HG03521 (cell line): ENCODE measurements around the gene PTOV1.

Source experiments
- ATAC-seq: cut with Tn5 transposase; IDR thresholded peaks from one replicate; pipeline ENCODE4 v1.9.1; 2021; ENCODE audit warnings: mild to moderate bottlenecking, moderate library complexity; ENCODE audit not compliant: unreplicated experiment

Gene PTOV1

DNA sequence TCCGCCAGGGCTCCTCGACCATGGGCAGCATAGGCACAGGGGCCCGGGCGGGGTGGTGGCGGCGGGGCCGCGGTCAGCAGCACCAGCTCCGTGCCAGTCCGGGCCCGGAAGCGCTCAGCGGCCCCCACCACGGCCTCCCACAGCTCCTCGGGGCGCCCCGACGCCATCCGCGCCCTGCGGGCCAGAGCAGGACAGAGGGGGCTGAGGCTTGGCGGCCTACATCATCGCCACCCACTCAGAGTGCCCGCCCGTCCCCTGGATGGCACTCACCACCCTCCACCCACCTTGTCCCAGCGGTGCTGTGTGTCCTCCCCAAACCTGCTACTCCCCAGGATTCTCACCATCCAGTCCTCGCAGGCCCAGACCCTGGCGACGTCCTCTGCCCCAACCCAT lies 22.2 kb downstream of the PTOV1 start:
- no peak for ATAC-seq

DNA sequence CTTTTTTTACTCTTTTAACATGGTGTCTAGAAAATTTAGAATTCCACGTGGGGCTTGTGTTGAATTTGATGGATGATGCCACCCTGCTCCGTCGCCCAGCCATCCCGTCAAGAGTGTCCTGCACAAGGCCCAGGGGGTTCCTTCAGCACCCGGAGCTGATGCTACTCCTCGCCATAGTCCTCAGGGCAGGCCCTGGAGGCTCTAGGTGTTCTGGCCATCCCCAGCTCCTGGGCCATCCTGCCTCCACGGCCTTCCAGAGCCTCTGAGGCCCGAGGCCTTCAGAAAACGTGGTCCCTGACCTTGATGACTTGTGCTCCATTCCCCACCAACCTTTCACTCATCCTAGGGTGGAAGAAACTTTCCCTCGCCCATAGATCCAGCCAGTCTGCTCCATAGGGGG lies 22.9 kb downstream of the PTOV1 start:
- no peak for ATAC-seq

DNA sequence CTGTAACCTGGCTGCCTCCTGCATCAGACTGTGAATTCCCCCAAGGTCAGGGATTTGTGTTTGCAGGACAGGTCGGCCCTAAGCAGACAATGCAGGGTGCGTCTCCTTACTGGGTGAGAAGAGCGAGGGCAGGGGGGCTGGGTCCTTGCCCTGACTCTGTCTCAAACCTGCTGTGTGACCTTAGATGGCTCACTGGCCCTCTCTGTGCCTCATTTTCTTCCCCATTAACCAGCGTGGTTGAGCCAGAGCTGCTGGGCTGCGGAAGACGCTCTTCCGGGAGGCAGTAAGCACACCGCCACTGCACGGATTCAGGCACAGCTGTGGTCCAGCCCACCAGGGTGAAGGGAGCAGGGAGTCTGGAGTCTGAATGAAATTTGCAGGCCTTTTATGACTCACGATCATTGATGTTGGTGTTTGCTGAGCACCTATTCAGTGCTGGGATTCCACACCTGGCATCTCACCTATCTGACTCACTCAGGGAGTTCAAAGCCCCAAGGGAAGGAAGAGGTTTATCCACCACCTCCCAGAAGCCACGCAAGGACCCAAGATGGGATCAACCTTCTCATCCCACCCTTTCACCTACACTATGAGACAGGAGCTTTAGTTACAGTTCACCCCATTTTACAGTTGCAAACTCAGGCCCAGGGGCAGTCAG lies 23.7 kb downstream of the PTOV1 start:
- ATAC-seq = no peak

DNA sequence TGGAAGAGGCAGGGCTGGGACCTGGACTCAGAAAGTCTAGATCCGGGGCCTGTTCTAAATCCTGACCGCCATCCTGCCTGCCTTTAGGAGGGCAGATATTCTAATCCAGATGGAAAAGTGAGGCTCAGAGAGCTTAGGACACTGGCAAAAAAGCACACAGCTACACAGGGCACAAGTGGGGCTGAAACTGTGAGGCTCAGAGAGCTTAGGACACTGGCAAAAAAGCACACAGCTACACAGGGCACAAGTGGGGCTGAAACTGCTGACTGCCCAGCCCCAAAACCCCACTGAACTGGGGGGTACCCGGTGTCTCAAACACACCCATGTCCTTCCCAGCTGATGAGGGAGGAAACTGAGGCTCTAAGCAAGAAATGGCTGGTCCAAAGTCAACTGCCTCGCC lies 24.2 kb downstream of the PTOV1 start:
- no peak for ATAC-seq

DNA sequence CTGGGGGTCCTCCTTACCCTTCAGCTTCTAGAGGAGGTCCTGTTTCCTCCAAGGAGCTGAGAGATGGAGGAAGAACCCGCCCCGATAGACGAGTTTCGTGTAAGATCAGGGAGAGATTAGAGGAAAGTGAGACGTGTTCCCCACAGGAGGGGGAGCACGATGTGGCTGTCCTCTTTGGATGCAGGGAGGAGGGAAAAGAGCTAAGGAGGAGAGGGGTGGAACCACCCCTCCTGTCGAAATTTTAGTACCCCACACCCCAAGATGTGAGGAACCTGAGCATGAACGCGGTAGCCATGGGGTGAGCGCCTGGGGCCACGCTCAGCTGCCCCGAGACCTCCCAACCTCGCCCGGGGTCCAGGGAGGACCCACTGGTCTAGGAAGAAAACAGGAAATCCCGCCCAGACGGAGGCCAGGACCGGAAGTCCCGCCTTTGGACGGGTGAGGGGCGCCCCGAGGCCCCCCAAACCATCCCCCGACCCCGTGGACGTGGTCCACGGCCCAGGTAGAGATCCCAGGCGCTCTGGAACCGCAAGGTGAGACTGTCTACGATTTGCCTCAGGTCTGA lies 25.0 kb downstream of the PTOV1 start:
- no peak for ATAC-seq

DNA sequence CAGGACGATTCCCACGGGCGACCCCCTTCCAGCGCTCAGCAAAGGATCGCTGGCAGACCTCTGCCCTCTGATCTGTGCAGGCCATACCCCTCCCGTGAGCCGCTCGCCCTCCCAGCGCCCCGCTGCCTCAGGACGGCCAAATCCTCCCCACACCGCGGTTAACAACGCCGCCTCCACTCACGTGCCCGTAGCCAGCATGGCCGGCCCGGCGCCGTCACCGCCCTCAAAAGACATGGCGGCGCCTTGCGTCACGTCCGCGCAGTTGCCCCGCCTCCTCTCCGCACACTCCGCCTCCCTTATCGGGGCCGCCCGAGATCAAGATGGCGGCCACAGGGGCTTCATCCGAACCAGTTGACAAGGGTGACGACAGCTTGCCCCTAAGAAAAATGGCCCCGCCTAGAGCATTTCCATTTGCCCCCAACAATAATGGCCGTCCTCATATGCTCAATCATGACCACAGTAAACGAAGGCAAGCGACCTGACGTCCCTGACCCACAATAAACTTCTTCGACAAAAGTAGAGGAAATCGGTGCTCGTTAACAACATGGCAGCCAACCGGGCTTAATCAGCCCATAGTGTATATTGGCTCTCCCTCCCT lies 25.6 kb downstream of the PTOV1 start:
- ATAC-seq = peak; percentile 41

DNA sequence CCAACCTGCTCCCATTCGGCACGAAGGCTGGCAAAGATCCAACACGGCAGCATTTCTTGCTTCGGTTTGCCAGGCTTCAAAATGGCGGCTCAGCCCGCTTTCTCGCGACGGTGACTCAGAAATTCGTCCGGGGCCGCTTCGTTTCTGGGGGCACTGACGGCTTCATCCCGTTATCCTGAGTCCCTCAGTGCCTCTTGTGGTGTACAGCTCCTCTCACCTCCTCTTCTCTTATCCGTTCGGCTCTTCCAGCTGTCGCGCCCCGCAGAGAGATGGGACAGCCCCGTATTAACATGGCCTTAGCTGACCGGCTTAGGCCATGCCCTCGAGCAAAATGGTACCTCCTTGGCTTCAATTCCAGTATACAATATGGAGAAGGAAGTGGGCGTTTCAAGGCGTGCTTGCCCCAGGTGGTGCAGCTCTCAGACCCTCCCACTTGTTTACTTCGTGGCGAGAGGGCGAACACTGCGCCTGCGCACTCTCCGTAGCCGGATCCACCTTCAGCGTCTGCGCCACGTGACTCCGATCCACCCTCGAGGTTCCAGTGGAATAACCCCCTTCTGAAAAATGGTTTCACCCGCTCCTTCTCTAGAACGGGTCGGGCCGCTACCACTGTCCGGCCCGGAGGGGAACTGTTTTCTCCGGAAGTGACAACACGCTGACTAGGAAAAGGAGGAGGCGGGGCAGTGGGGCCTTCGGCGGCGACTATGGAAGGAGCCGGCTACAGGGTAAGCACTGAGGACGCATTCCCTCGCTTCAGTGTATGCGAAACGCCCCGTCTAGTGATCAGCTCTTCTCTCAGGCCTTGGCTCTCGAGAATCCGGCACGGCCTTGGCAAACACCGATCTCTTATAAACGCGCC lies 26.3 kb downstream of the PTOV1 start, which contains the start of the genes AKT1S1 and TBC1D17:
Gene AKT1S1, minus strand, starts transcription at position 336 of the 859 bp plus-strand sequence. CDS start 4,060 bp downstream, outside the sequence.
Gene TBC1D17, plus strand, starts transcription at position 683 of the 859 bp plus-strand sequence. Its CDS starts 22 bp downstream, at position 705.
- ATAC-seq = peak; percentile 52

DNA sequence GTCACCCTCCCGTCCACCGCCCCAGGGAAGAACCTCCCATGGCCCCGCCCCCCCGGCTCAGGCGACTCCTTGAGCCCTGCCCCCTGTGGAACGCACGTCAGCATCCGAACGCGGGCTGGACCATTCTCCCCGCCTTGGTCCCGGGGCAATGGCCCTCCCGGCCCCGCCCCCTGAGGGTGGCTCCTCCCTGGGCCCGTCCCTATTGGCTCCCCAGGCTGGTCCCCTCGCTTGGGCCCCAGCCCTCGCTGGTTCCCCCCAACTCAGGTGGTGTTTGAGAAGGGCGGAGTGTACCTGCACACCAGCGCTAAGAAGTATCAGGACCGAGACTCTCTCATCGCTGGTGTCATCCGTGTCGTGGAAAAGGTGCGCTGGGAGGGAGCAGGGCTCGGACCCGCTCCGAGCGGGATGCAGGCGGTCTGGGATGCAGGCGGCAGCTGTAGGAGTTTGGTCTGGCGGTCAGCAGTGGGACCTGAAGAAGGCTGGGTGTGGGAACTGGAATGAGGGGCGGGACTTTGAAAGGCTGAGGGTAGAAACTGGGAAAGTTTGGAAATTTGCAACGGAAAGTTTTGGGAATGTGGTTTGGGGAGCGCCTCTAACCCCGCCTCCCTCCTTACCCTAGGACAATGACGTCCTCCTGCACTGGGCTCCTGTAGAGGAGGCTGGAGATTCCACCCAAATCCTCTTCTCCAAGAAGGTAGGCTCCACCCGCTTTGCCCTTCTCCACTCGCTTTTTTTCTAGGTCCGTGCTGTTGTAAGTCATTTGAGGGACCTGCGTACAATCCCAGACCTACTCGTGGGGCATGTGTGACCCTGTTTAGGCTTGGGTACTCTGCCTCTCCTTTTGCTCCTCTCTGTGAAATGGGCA lies 27.2 kb downstream of the PTOV1 start:
- ATAC-seq = peak; percentile 46

DNA sequence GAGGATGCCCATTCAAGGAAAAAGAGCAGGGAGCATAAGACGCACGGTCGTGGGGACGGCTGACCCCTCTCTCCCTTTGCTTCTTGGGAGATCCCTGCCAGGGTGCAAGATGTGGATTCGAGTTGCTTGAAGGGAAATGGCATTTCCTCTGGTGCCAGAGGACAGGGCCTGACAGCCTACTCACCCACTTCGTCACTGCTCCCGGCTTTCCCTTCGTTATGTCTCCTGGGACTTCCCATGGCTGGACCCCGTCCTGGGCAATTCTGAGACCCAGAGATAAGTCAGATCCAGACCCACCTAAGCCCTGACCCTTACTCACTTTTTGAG lies 27.7 kb downstream of the PTOV1 start:
- ATAC-seq = no peak

DNA sequence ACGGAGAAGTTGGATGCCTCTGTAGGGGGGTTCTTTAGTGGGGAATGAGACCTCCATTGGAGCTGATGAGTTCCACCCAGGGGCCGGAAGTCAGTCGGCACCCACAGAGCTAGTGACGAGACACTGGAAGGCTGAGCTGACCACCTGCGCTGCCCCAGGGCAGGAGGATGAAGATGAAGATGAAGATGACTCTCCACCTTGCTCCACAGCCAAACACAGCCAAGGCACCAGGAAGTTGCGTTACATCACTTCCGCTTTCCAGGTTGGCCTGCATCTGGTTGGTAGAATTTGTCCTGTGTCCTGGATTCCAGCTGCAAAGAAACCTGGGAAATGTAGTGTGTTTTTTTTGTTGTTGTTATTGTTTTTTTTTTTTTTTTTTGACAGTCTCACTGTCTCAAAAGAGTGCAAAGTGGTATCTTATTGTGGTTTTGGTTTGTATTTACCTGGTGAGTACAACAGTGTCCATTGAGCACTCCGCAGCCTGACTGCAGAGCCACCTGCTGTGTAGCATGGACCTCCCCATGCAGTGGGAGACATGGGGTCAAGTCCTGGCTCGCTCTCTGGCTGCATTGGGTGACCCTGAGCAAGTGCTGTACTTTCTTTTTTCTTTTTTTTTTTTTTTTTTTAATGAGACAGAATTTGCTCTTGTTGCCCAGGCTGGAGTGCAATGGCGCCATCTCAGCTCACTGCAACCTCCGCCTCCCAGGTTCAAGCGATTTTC lies 28.4 kb downstream of the PTOV1 start:
- no peak for ATAC-seq

DNA sequence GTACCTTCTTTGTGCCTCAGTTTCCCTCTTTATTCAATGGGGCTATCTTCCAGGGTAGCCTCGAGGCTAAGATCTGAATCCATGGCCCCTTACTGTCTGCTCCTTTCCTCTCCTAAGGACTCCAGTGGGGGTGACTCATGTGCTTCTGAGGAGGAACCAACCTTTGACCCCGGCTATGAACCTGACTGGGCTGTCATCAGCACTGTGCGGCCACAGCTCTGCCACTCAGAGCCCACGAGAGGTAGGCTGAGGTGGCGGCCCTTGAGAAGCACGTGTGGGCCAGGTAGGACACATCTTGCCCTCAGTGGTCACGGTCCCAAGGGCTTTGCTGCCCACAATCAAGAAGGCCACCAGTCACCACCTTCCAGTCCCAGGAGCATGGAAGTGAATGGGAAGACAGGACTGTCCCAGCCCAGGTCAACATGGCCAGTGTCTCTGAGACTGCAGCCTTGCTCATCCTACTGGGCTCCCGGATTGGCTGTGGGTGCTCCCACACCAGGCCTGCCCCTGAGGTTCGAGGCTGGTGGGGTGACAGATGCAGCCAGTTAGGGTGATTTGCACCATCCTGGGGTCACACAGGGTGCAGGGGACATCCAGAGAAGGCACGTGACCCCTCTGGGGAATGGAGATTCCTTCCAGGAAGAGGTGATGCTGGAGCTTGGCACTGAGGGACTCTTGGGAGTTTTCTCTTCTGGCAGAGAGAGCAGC lies 29.4 kb downstream of the PTOV1 start:
- ATAC-seq = no peak

DNA sequence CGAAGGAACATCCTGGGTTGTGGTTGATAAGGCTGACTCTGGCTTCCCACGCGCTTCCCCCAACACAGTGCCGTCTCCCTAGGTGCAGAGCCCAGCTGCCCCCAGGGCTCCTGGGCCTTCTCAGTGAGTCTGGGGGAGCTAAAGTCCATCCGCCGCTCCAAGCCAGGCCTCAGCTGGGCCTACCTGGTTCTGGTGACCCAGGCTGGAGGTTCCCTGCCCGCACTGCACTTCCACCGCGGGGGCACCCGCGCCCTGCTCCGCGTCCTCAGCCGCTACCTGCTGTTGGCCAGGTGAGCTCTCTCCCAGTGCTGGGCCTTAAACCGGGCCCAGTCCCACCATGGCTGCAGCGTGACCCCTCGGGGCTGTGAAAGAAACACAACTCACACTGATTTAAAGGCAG lies 30.2 kb downstream of the PTOV1 start:
- ATAC-seq = no peak

DNA sequence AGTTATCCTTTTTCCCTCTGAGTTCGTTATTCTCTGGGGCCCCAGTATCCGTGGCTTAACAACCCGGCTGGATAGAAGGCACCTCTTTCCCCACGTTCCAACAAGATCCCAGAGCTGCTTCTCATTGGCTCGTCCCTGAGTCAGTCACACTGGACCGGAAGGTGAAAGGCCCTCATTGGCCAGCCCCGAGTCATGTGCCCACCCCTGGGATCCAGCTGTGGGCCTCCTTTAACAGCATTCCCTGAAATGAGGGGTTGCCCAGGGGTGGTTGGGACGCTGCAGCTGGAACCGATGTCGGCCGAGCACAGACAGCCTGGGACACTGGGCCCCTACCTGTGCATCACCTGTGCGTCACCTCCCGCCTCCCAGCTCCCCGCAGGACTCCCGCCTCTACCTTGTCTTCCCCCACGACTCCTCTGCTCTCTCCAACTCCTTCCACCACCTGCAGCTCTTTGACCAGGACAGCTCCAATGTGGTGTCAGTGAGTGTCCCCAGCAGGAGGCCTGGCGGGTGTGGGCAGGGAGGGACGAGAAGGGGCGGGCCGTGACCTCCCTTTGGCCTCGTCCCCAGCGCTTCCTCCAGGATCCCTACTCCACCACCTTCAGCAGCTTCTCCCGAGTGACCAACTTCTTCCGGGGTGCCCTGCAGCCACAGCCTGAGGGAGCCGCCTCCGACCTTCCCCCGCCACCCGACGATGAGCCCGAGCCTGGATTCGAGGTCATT lies 30.9 kb downstream of the PTOV1 start:
- ATAC-seq = no peak

DNA sequence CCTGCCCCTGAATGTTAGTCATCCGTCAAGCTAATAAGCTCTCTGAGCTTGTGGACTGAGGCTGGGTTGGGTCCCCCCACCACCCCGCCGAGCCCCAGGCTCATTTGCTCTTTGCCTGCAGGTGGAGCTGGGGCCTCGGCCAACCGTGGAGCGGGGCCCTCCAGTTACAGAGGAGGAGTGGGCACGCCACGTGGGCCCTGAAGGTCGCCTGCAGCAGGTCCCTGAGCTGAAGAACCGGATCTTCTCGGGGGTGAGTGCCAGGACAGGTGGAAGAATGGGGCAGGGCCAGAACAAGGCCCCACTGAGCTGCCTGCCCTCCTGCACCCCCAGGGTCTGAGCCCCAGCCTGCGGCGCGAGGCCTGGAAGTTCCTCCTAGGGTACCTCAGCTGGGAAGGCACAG lies 31.7 kb downstream of the PTOV1 start:
- no peak for ATAC-seq

DNA sequence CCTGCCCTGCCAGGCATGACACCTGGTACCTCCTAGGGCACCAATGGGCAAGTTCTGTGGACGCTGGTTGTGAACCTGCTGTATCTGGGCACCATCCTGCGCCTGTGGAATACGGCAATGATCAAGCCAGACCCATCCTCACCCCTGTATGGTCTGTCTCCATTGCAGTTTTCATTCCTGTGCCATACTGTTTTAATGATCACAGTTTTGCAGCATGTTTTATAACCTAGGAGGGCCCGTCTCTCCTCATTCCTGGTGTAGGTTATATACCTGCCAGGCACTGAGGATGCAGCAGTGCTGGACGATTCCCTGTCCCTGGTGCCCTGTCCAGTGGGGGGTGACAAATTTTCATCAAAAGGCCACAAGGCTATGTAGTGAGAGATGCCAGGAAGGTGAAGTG lies 32.1 kb downstream of the PTOV1 start:
- ATAC-seq = no peak

DNA sequence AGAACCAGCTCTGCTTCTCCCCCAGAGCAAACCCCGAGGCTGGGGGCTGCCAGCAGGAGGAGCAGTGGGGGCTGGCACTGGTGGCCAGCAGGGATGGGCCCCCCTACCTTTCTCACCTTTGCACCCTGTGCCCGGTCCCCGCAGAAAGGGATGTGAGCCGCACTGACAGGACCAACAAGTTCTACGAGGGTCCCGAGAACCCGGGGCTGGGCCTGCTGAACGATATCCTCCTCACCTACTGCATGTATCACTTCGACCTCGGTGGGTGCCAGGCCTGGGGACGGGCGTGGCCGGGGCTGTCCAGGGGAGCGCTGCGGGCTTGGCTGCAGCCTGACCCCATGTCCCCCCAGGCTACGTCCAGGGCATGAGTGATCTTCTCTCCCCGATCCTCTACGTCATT lies 33.1 kb downstream of the PTOV1 start:
- no peak for ATAC-seq

DNA sequence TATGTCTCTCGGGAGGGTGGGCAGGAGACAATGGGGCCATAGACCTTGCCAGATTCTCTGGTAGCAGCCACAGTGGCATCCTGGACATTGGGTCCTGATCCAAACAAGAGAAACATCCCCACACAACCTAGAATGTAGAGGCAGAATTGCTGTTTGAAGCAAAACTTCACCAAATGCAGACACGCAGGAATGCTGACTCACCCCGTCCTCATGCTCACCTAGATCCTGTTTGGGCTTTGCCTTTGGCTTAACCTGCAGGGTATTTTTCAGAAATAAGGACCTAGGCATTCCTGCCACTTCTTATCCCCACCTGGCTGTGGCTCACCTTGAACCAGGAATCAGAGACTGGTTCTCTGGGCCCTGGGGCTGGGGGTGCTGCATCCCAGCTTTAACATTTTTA lies 33.8 kb downstream of the PTOV1 start:
- ATAC-seq = no peak

DNA sequence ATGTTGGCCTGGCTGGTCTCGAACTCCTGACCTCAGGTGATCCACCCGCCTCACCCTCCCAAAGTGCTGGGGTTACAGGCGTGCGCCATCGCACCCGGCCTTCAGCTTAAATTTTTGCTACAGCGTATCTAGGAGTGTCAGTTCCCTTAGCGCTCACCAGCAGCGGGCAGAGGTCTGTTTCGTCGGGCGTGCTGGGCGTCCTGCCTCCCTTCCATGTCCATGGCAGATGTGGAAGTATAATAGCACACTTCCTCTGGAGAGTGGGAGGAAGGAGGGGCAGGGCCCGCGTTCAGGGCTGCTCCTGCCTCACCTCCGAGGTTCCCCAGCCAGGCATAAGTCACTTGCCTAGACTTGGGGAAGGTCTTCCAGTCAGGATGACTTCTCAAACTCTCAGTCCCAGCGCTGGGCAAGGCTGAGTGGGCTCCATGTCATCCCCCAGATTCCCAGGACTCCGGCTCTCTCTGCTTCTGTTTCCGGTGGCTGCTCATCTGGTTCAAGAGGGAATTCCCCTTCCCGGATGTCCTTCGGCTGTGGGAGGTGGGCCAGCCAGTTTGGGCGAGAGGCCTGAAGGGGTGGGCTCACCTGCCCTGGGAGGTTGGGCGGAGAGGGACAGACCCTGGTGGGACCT lies 36.2 kb downstream of the PTOV1 start:
- no peak for ATAC-seq
